ENCODE measurements around the gene PARD3B. TPM values are rescaled to one million over a fixed set of nuclear protein-coding genes. Genes with fewer than 3 reads are reported as not detected.

The PARD3B gene
- total RNA-seq, 1 donor from 2014 or later: not detected

- no peaks in the 10 kb centered on the region for H3K27me3 Mint-ChIP-seq
- H3K27ac Mint-ChIP-seq: no peak overlapping the region
- no peak overlapping the region for H3K4me3 Mint-ChIP-seq
- no peaks in the 10 kb centered on the region for H3K4me1 Mint-ChIP-seq
- H3K36me3 Mint-ChIP-seq (ENCODE audit: low read depth): no peaks in the 10 kb centered on the region
- TF ChIP-seq CTCF (IDR thresholded peaks at IDR 0.05): no peak
- no peaks in the 10 kb centered on the region for H3K9me3 Mint-ChIP-seq
- intact Hi-C loops (cut with micrococcal nuclease): no loop called here
- no peak for DNase-seq
- ChIA-PET CTCF (no interaction called here), POLR2A (no interaction called here)
- no peak for ATAC-seq (ENCODE audit: low read depth)
Observed at GRCh38 chr2:205170399-205170798, 625.1 kb downstream of the PARD3B start.

- Mint-ChIP-seq H3K4me3 (no peak overlapping the region), H3K9me3 (no peaks in the 10 kb centered on the region), H3K27ac (no peak overlapping the region), H3K4me1 (no peaks in the 10 kb centered on the region), H3K27me3 (no peaks in the 10 kb centered on the region), H3K36me3 (ENCODE audit: low read depth) (no peaks in the 10 kb centered on the region)
- ATAC-seq (ENCODE audit: low read depth): no peak
- POLR2A ChIA-PET: no interaction called here
- DNase-seq: no peak
- intact Hi-C loops (cut with micrococcal nuclease): no loop called here
- CTCF ChIA-PET: no interaction called here
- TF ChIP-seq CTCF (IDR thresholded peaks at IDR 0.05): no peak
Observed at GRCh38 chr2:205171261-205171940, 626.1 kb downstream of the PARD3B start.

- ChIA-PET POLR2A (no interaction called here), CTCF (no interaction called here)
- Mint-ChIP-seq H3K27ac (no peak overlapping the region), H3K4me3 (no peak overlapping the region), H3K36me3 (ENCODE audit: low read depth) (no peaks in the 10 kb centered on the region), H3K27me3 (no peaks in the 10 kb centered on the region), H3K9me3 (no peaks in the 10 kb centered on the region), H3K4me1 (no peaks in the 10 kb centered on the region)
- intact Hi-C loops (cut with micrococcal nuclease): no loop called here
- TF ChIP-seq CTCF (IDR thresholded peaks at IDR 0.05): no peak
- ATAC-seq (ENCODE audit: low read depth) (no peak), DNase-seq (no peak)
Observed at GRCh38 chr2:205175831-205176230, 630.6 kb downstream of the PARD3B start.

- intact Hi-C loops (cut with micrococcal nuclease): no loop called here
- H3K27ac Mint-ChIP-seq: no peak overlapping the region
- DNase-seq (no peak), ATAC-seq (ENCODE audit: low read depth) (no peak)
- H3K4me3 Mint-ChIP-seq: no peak overlapping the region
- TF ChIP-seq CTCF (IDR thresholded peaks at IDR 0.05): no peak
- H3K9me3 Mint-ChIP-seq: no peaks in the 10 kb centered on the region
- ChIA-PET POLR2A (no interaction called here), CTCF (no interaction called here)
- no peaks in the 10 kb centered on the region for H3K4me1 Mint-ChIP-seq
- H3K36me3 Mint-ChIP-seq (ENCODE audit: low read depth): no peaks in the 10 kb centered on the region
- no peaks in the 10 kb centered on the region for H3K27me3 Mint-ChIP-seq
Observed at GRCh38 chr2:205176546-205176945, 631.3 kb downstream of the PARD3B start.

- no peak overlapping the region for H3K4me3 Mint-ChIP-seq
- no peaks in the 10 kb centered on the region for H3K27me3 Mint-ChIP-seq
- ChIA-PET POLR2A (no interaction called here), CTCF (no interaction called here)
- TF ChIP-seq CTCF (IDR thresholded peaks at IDR 0.05): no peak
- ATAC-seq (ENCODE audit: low read depth): no peak
- no peaks in the 10 kb centered on the region for H3K9me3 Mint-ChIP-seq
- no peaks in the 10 kb centered on the region for H3K4me1 Mint-ChIP-seq
- H3K36me3 Mint-ChIP-seq (ENCODE audit: low read depth): no peaks in the 10 kb centered on the region
- DNase-seq: no peak
- H3K27ac Mint-ChIP-seq: no peak overlapping the region
- intact Hi-C loops (cut with micrococcal nuclease): no loop called here
Observed at GRCh38 chr2:205177546-205177945, 632.3 kb downstream of the PARD3B start.

Data from activated B cell treated with CpG ODN at 0.5 μM for 24 hours (primary cell).